DMS53 treated with DMSO at 0.1 percent for 48 hours (cell line): Measurements from ENCODE around the gene KIF16B.
"Not testable (repeated sequence)": the region's sequence is repeated elsewhere in the genome, so short reads cannot be mapped to it uniquely, and the experiment has no call there.

ENCODE experiments used
- DNase-seq: peaks from one replicate; lab custom pipeline; 2025; ENCODE audit not compliant: unreplicated experiment; lab: John Stamatoyannopoulos, UW

The KIF16B gene

GRCh38 chr20:16573001-16573965 is at the start of gene KIF16B:
Gene KIF16B (minus strand): TSS chr20:16573448. CDS start chr20:16573275, 173 bp downstream.
- DNase-seq = peak; percentile 86

- no peak for DNase-seq
These were observed 49.3 kb upstream of the KIF16B start for GRCh38 chr20:16622501-16622900.

GRCh38 chr20:16621435-16622141 is 48.3 kb upstream of the KIF16B start:
- DNase-seq = no peak

- no peak for DNase-seq
These were observed 47.7 kb upstream of the KIF16B start for GRCh38 chr20:16620961-16621360.

- DNase-seq = no peak
These were observed 46.7 kb upstream of the KIF16B start for GRCh38 chr20:16619953-16620352.

- DNase-seq = no peak
These were observed 43.8 kb upstream of the KIF16B start for GRCh38 chr20:16617056-16617455.

- DNase-seq = no peak
These were observed 43.1 kb upstream of the KIF16B start for GRCh38 chr20:16616317-16616716.

GRCh38 chr20:16615199-16615598 is 42.0 kb upstream of the KIF16B start:
- DNase-seq = no peak

GRCh38 chr20:16613954-16614353 is 40.7 kb upstream of the KIF16B start:
- DNase-seq = no peak

GRCh38 chr20:16612706-16613105 is 39.5 kb upstream of the KIF16B start:
- DNase-seq = no peak

GRCh38 chr20:16611817-16612216 is 38.6 kb upstream of the KIF16B start:
- DNase-seq = no peak

- DNase-seq = no peak
These were observed 35.8 kb upstream of the KIF16B start for GRCh38 chr20:16609066-16609465.

- no peak for DNase-seq
These were observed 35.0 kb upstream of the KIF16B start for GRCh38 chr20:16608277-16608650.

GRCh38 chr20:16607364-16608276 is 34.4 kb upstream of the KIF16B start:
- DNase-seq = no peak

GRCh38 chr20:16606468-16607070 is 33.3 kb upstream of the KIF16B start:
- DNase-seq = no peak

GRCh38 chr20:16601047-16601446 is 27.8 kb upstream of the KIF16B start:
- no peak for DNase-seq

GRCh38 chr20:16599257-16599656 is 26.0 kb upstream of the KIF16B start:
- no peak for DNase-seq

- DNase-seq = no peak
These were observed 23.7 kb upstream of the KIF16B start for GRCh38 chr20:16596991-16597390.

- DNase-seq = not testable (repeated sequence)
These were observed 23.2 kb upstream of the KIF16B start for GRCh38 chr20:16596404-16596803.

GRCh38 chr20:16595376-16595775 is 22.1 kb upstream of the KIF16B start:
- DNase-seq = no peak
